GM19395 (cell line): ENCODE results near the gene SPIRE1.
"Not testable (repeated sequence)": the region's sequence is repeated elsewhere in the genome, so short reads cannot be mapped to it uniquely, and the experiment has no call there.

Experiments
- ATAC-seq: cut with Tn5 transposase; IDR thresholded peaks from one replicate; pipeline ENCODE4 v1.9.1; 2021; ENCODE audit warnings: mild to moderate bottlenecking, moderate library complexity; ENCODE audit not compliant: unreplicated experiment

The SPIRE1 gene

GRCh38 chr18:12423393-12423792 is 234.5 kb downstream of the SPIRE1 start:
- no peak for ATAC-seq

GRCh38 chr18:12422936-12423335 is 235.0 kb downstream of the SPIRE1 start:
- ATAC-seq: no peak

GRCh38 chr18:12421732-12422131 is 236.2 kb downstream of the SPIRE1 start:
- ATAC-seq: no peak

GRCh38 chr18:12420821-12421421 is 237.0 kb downstream of the SPIRE1 start:
- ATAC-seq: no peak

- no peak for ATAC-seq
Observed at GRCh38 chr18:12417687-12418086, 240.2 kb downstream of the SPIRE1 start.

DNA sequence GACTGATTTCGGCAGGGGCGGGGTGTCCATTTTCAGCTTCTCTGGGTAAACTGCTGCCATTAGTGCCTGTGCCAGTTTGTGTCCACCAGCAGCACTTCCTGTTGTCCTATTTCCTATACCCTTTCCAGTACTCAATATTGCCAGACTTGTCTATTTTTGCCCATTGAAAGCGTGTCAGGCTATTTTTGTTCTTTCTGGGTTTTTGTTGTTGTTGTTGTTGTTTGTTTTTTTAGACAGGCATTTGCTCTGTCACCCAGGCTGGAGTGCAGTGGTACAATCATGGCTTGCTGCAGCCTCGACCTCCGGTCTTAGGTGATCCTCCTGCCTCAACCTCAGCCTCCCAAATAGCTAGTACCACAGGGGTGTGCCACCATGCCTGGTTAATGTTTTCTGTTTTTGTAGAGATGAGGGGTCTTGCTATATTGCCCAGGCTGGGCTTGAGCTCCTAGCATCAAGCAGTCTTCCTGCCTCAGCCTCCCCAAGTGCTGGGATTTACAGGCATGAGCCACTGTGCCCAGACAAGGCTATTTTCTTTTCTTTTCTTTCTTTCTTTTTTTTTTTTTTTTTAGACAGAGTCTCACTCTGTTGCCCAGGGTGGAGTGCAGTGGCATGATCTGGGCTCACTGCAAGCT is 241.7 kb downstream of the SPIRE1 start:
- no peak for ATAC-seq

DNA sequence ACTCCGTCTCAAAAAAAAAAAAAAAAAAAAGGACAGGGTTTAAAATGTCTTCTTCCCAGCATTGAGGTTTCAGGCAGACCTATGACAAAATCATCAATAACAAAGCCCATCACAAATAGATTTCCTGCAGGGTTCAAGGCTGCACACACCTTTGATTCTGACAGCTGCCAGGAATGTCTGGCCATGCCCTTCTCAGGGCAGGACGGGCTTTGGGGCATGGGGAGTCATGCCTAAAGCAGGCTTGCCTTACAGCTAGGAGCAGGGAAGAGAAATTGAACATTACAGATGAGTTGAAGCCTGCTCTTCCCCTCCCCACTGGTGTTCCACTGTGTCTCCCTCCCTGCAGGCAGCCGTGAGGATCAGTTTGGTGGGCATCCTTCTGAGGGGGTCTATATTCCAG is 246.5 kb downstream of the SPIRE1 start:
- ATAC-seq: no peak

DNA sequence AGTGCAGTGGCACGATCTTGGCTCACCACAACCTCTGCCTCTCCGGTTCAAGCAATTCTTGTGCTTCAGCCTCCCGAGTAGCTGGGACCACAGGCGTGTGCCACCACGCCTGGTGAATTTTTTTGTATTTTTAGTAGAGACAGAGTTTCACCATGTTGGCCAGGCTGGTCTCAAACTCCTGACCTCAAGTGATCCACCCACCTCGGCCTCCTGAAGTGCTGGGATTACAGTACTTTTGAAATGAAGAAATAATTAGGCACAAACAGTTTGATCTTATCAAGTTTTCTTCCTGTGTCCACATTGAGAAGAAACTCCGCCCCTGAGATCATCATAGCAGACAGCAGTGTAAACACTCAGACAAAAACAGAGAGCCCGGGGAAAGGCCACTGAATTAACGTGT is 247.2 kb downstream of the SPIRE1 start:
- ATAC-seq: not testable (repeated sequence)

- ATAC-seq: no peak
Observed at GRCh38 chr18:12410081-12410481, 247.8 kb downstream of the SPIRE1 start.

- ATAC-seq: no peak
Observed at GRCh38 chr18:12409469-12409868, 248.4 kb downstream of the SPIRE1 start.

DNA sequence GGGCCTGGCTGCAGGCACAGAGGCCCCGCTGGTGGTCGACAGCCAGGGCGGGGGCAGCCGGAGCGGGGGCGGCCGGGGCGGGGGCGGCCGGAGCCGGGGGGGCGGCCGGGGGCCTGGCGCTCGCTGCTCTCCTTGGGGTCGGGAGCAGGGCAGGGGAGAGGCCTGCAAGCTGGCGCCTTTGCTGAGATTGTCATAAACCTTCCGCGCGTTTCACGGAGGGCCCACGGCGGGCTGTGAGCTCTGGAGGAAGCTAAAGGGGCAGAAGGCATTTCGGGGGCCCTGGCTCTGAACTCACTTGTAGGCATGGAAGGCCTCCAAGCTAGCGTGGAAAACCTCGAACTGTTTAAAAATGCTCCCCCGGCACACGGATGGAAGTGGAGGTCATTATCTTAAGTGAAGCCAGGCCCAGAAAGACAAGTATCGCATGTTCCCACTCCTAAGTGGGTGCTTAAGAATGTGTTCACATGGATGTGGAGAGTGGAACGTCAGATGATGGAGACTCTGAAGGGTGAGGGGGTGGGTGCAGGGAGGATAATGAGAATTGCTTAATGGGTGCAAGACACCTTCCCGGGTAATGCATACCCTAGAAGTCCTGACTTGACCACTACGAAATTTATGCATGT is 249.5 kb downstream of the SPIRE1 start:
- no peak for ATAC-seq

DNA sequence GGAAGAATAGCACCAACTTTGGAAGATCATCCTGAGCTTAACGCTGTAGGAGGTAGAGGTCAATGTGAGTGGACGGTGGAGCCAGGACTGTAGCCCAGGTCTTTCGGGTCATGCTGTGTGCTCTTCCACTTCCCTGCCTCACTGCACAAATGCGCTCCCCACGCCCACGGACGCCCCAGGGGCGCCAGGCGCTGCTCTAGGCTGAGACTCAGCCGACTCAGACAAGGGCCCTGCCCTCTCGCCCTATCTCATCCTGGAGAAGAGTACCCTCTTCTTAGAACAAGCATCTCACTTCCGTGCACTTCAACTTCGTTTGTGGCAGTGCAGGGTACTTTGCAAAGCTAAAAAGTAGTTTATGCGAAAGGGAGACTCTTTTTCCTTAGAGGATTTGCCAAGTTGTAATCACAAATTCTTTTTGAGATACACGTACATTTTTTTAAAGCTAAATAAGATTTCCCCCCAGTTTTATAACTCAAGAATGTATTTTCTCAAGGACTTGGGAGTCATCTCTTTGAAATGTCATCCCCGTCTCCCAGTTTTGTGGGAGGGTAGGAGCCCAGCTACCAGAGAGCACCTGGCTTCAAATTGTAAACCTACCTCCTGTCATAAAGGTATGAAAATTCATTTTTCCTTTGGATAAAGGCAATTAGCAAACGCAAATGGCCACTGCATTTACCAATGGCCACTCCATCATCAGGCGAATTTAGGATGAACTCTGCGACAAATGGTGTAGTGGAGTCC is 251.4 kb downstream of the SPIRE1 start:
- ATAC-seq: no peak

DNA sequence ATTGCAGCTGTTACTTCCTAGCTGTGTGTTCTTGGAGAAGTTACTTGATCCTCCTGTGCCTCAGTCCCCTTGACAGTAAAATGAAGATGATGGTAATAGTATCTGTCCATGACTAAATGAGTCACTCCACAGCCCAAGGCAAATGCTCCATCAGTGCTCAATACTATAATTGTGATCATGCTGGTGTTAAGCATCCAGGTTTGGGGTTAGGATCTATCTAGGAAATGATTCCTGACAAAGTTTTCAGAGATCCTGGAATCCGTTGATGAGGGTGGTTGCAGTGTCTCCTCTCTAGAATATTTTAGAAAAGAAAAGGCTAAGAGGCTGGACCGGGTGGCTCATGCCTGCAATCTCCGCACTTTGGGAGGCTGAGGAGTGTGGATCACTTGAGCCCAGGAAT is 252.8 kb downstream of the SPIRE1 start:
- no peak for ATAC-seq

GRCh38 chr18:12403601-12404506 is 254.1 kb downstream of the SPIRE1 start:
- no peak for ATAC-seq

GRCh38 chr18:12401881-12402280 is 256.0 kb downstream of the SPIRE1 start:
- no peak for ATAC-seq

DNA sequence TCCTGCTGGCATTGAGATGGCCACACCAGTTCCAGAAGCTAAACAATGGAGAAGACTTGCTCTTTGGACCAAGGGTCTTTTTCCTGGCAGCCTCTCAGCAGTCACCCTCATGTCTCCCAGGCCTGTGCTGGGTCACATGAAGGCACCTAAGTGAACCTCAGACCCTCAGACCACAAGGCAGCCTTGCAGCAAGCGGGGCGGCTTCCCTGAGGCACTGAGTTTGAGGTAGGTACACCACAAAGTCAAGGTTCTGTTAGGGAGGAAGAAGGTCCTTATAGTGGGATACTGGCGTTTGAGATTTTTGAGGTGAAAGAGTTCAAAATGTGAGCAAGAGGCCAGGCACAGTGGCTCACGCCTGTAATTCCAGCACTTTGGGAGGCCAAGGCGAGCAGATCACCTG is 258.7 kb downstream of the SPIRE1 start:
- ATAC-seq: no peak

DNA sequence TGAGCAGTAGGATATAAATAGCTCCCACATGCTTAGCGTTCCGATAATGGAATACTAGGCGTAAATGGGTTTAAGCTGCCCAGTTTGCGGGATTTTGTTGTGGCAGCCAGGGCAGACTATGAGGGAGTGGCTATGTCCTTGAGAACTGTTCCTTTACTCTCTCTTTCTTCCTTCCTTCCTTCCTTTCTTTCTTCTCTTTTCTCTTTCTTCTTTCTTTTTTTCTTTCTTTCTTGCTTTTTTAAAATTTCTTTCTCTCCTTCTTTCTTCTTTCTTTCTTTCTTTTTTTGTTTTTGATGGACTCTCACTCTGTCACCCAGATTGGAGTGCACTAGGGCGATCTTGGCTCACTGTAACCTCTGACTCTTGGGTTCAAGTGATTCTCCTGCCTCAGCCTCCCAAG is 259.3 kb downstream of the SPIRE1 start:
- ATAC-seq: no peak

DNA sequence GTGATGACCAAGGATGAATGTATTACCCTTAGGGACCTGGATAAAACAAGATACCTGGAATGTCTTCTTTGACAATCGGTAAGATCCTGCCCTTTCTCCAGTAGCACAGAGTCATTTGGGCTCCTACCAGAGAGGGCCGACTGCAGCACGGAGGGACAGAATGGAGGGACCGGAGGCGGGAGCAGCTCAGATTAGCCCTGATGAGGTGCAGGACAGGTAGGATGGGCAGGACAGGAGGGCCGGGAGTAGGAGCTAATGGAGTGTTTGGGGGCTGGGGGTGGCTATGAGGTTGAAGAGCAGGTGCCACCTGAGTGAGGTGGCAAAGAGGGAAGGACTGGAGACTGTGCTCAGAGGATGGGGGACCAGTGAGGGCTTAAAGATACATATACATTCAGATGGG is 260.1 kb downstream of the SPIRE1 start:
- no peak for ATAC-seq

DNA sequence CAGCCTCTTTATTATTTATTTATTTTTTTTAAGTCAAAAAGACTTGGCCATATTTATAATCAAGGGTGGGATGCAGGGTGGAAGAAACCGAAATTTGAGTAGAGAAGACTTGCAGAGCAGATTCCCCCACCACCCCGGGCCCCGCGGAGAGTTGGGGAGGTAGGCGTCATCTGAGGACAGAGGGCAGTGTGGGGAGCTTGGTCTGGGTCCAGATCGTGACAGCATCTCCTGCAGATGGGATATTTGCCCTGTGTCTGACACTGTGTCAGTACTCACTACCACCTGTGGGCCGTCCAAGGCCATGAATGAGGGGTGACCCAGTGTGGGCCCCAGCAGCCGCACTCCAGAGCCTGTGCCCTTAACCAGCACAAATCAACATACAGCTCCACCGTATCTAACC is 260.7 kb downstream of the SPIRE1 start:
- no peak for ATAC-seq
